Activated B cell treated with CpG ODN at 0.5 μM for 24 hours (primary cell): ENCODE data around the gene SYNJ2. TPM values are rescaled to one million over a fixed set of nuclear protein-coding genes. Genes with fewer than 3 reads are reported as not detected.

Source experiments
- ATAC-seq: fragments of 200-7000 bp; cut with Tn5 transposase; one replicate; pipeline ENCODE4 v1.10.0; 2021; ENCODE audit warnings: low read depth, mild to moderate bottlenecking, moderate library complexity
- CTCF ChIA-PET: fragments of 350-600 bp; sonication (Branson Sonifier 250); formaldehyde crosslinking; loops from one replicate; lab custom pipeline; 2021; ENCODE audit warnings: antibody characterized with exemption; lab: Charles Lee
- POLR2A ChIA-PET: fragments of 350-600 bp; sonication (Branson Sonifier 250); formaldehyde crosslinking; loops from one replicate; lab custom pipeline; 2021; ENCODE audit warnings: antibody characterized with exemption; lab: Charles Lee
- DNase-seq: peaks from one replicate; pipeline ENCODE4 v3.0.0; 2022
- H3K27ac Mint-ChIP-seq: one replicate; pipeline ENCODE4 v1.8.0; 2020; ENCODE audit warnings: mixed read lengths
- H3K27me3 Mint-ChIP-seq: one replicate; pipeline ENCODE4 v1.8.0; 2021; ENCODE audit warnings: mixed read lengths
- H3K36me3 Mint-ChIP-seq: one replicate; pipeline ENCODE4 v1.8.0; 2021; ENCODE audit warnings: low read depth, mixed read lengths
- H3K4me1 Mint-ChIP-seq: one replicate; pipeline ENCODE4 v1.8.0; 2021; ENCODE audit warnings: mixed read lengths
- H3K4me3 Mint-ChIP-seq: one replicate; pipeline ENCODE4 v1.8.0; 2020; ENCODE audit warnings: mild to moderate bottlenecking, mixed read lengths
- H3K9me3 Mint-ChIP-seq: one replicate; pipeline ENCODE4 v1.8.0; 2020; ENCODE audit warnings: mixed read lengths
- intact Hi-C: fragments of 100-400 bp; cut with micrococcal nuclease; formaldehyde crosslinking; loops from one replicate; pipeline ENCODE4 v1.15.1; 2024
- total RNA-seq: library from RNA; stranded (reverse); gene quantifications from 2 replicates; pipeline ENCODE4 v1.2.3, GENCODE V29; 2022
- TF ChIP-seq, protein P1 (sequence below): fragments of 200-600 bp; IDR thresholded peaks from one replicate; pipeline ENCODE4 v1.8.0; 2022; ENCODE audit warnings: antibody characterized with exemption, mild to moderate bottlenecking

SYNJ2 gene
- total RNA-seq, 1 donor from 2014 or later: 25.0 TPM

DNA sequence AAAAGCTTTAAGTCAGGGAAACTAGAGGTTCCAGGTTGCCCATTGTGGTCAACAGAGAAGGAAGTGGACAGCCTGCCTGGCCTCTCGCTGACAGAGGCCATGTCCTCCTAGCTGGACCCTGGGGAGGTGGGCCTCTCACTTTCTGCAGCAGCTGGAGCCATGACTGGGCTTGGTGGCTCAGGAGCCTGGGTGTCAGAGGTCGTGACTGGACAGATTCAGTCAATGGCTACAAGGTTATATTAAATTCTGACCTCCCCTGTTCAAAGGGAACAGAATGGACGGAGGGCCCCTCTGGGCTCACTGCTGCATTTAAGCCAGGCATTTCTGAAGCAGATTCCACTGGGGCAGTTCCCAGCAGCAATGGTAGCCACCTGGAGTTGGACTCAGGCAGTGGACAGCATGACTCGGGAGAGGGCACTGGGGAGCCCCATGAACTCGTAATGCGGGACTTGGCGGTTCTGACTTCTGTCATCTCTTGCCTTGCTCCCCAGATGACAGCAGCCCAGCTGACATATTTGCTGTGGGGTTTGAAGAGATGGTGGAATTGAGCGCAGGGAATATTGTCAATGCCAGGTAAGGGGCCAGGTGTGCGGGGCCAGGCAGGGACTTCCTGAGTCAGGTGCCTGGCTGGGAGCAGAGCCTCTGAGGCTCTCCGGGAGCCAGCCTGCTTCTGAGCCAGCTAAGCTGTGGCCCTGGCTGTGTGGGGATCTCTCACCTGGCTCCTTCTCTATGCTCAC, 86.7 kb downstream of the SYNJ2 start:
- no peaks in the 10 kb centered on the region for H3K27me3 Mint-ChIP-seq
- peaks cover 55% of the 10 kb centered on the region for H3K36me3 Mint-ChIP-seq
- CTCF ChIA-PET: no interaction called here
- no peak overlapping the region for H3K4me3 Mint-ChIP-seq
- DNase-seq (no peak), ATAC-seq (no peak)
- TF ChIP-seq, protein P1, sequence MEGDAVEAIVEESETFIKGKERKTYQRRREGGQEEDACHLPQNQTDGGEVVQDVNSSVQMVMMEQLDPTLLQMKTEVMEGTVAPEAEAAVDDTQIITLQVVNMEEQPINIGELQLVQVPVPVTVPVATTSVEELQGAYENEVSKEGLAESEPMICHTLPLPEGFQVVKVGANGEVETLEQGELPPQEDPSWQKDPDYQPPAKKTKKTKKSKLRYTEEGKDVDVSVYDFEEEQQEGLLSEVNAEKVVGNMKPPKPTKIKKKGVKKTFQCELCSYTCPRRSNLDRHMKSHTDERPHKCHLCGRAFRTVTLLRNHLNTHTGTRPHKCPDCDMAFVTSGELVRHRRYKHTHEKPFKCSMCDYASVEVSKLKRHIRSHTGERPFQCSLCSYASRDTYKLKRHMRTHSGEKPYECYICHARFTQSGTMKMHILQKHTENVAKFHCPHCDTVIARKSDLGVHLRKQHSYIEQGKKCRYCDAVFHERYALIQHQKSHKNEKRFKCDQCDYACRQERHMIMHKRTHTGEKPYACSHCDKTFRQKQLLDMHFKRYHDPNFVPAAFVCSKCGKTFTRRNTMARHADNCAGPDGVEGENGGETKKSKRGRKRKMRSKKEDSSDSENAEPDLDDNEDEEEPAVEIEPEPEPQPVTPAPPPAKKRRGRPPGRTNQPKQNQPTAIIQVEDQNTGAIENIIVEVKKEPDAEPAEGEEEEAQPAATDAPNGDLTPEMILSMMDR: no peak
- POLR2A ChIA-PET: interaction anchor here (0.6 kb wide), 1 partner anchor 143 kb away, joined by 3 read pairs; no protein-coding TSS in a partner anchor
- peaks cover 3% of the 10 kb centered on the region for H3K4me1 Mint-ChIP-seq
- intact Hi-C loops: no loop called here
- H3K9me3 Mint-ChIP-seq: no peaks in the 10 kb centered on the region
- H3K27ac Mint-ChIP-seq: no peak overlapping the region

- no peak overlapping the region for H3K27ac Mint-ChIP-seq
- TF ChIP-seq, protein P1: no peak
- intact Hi-C loops: no loop called here
- ATAC-seq: no peak
- H3K9me3 Mint-ChIP-seq: no peaks in the 10 kb centered on the region
- CTCF ChIA-PET: interaction anchor here (1.1 to 2.2 kb wide), 3 partner anchors 7 to 312 kb away, joined by 3 to 7 read pairs (median 3); no protein-coding TSS in a partner anchor
- H3K4me3 Mint-ChIP-seq: no peak overlapping the region
- POLR2A ChIA-PET: no interaction called here
- H3K4me1 Mint-ChIP-seq: peaks cover 3% of the 10 kb centered on the region
- DNase-seq: no peak
- peaks cover 51% of the 10 kb centered on the region for H3K36me3 Mint-ChIP-seq
- no peaks in the 10 kb centered on the region for H3K27me3 Mint-ChIP-seq
Observed at GRCh38 chr6:158068893-158069799, 87.5 kb downstream of the SYNJ2 start.

DNA sequence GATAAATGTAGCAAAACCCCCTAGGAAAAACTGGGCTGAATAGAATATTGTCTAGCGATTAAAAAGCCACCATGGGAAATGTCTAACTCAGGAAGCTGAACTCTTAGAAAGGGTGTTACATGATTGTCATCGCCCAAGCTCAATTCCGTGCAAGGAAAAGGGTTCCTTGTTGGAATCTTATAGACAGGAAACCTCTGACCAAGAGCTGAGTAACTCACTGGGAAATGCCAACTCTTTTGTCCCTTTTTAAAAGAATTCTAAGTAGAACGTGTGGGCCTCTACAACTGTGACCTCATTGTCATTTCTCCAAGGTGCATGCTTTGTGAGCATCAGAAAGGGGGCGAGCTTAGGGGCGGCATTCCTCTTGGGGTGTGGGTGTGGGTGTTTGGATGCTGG, 88.1 kb downstream of the SYNJ2 start:
- no peak overlapping the region for H3K4me3 Mint-ChIP-seq
- ATAC-seq (no peak), DNase-seq (no peak)
- intact Hi-C loops: loop anchor here (5.0 kb wide), 3 partner anchors 122 to 757 kb away; no protein-coding TSS in a partner anchor
- no peaks in the 10 kb centered on the region for H3K27me3 Mint-ChIP-seq
- ChIA-PET POLR2A (no interaction called here), CTCF (interaction anchor here (1.1 to 2.2 kb wide), 3 partner anchors 8 to 313 kb away, joined by 3 to 7 read pairs (median 3); no protein-coding TSS in a partner anchor)
- H3K36me3 Mint-ChIP-seq: peaks cover 56% of the 10 kb centered on the region
- H3K4me1 Mint-ChIP-seq: peaks cover 3% of the 10 kb centered on the region
- TF ChIP-seq, protein P1: no peak
- no peak overlapping the region for H3K27ac Mint-ChIP-seq
- H3K9me3 Mint-ChIP-seq: no peaks in the 10 kb centered on the region

DNA sequence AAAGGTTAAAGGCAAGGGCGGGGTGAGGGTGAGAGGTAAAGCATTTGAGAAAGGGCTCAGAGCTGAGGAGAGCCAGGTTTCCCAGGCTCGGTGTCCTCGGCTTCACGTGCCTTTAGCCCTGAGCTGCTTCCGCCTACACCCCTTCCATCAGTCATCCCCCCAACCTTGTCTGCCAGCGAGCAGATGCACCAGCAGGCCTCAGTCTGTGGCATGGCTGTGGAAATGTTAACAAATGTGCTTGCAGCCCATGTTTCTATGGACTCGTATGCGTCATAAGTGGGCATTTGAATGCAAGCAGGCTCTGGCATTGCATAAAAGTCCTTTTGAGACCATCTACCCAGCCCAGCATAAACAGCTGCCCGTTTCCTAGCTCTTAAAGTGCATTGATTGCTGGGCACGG, 88.8 kb downstream of the SYNJ2 start:
- no peak overlapping the region for H3K27ac Mint-ChIP-seq
- ATAC-seq (no peak), DNase-seq (no peak)
- H3K36me3 Mint-ChIP-seq: peaks cover 57% of the 10 kb centered on the region
- TF ChIP-seq, protein P1: no peak
- POLR2A ChIA-PET: no interaction called here
- intact Hi-C loops: loop anchor here (5.0 kb wide), 3 partner anchors 123 to 758 kb away; no protein-coding TSS in a partner anchor
- H3K4me1 Mint-ChIP-seq: peaks cover 3% of the 10 kb centered on the region
- CTCF ChIA-PET: interaction anchor here (1.1 to 5.4 kb wide), 7 partner anchors 8 to 775 kb away, joined by 3 to 27 read pairs (median 3); no protein-coding TSS in a partner anchor
- H3K4me3 Mint-ChIP-seq: no peak overlapping the region
- H3K9me3 Mint-ChIP-seq: no peaks in the 10 kb centered on the region
- H3K27me3 Mint-ChIP-seq: no peaks in the 10 kb centered on the region
